ENCODE results near the gene TAGLN3.

DNA sequence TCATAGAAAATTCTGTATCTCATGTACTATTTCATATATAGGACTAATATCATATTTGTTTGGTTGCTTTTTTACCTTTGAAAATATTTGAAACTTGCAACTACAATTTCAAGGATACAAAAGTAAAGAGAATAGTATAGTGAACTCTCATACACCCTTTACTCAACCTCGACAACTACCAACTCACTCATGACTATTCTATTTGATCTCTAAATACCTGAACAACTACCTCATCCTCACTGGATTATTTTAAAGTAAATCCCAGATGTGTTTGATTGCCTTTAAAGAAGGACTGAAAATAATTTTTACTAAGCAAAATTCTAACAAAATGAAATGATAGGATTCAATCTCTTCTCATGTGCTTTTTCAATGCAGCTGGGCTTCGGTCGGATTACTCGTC lies 47.9 kb downstream of the TAGLN3 start:
- TF ChIP-seq, protein P1, sequence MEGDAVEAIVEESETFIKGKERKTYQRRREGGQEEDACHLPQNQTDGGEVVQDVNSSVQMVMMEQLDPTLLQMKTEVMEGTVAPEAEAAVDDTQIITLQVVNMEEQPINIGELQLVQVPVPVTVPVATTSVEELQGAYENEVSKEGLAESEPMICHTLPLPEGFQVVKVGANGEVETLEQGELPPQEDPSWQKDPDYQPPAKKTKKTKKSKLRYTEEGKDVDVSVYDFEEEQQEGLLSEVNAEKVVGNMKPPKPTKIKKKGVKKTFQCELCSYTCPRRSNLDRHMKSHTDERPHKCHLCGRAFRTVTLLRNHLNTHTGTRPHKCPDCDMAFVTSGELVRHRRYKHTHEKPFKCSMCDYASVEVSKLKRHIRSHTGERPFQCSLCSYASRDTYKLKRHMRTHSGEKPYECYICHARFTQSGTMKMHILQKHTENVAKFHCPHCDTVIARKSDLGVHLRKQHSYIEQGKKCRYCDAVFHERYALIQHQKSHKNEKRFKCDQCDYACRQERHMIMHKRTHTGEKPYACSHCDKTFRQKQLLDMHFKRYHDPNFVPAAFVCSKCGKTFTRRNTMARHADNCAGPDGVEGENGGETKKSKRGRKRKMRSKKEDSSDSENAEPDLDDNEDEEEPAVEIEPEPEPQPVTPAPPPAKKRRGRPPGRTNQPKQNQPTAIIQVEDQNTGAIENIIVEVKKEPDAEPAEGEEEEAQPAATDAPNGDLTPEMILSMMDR (IDR thresholded peaks at IDR 0.05), result no peak
- TF ChIP-seq POLR2A (IDR thresholded peaks at IDR 0.05), result no peak
